Upper lobe of right lung (tissue), 1 donor: ENCODE results near the gene SLC9A5. TPM values are rescaled to one million over a fixed set of nuclear protein-coding genes. Genes with fewer than 3 reads are reported as not detected.

ENCODE experiments used
- ATAC-seq: fragments of 200-7000 bp; cut with Tn5 transposase; one replicate; pipeline ENCODE4 v1.9.1; 2020; ENCODE audit warnings: mild to moderate bottlenecking, moderate library complexity
- DNase-seq: peaks from one replicate; pipeline ENCODE4 v3.0.0-alpha.2; 2020
- H3K27ac ChIP-seq: fragments of 200-600 bp; one replicate; pipeline ENCODE4 v1.8.0; 2022
- H3K27me3 ChIP-seq: fragments of 200-600 bp; one replicate; pipeline ENCODE4 v1.8.0; 2022; ENCODE audit warnings: mild to moderate bottlenecking
- H3K36me3 ChIP-seq: fragments of 200-600 bp; one replicate; pipeline ENCODE4 v1.8.0; 2022
- H3K4me1 ChIP-seq: fragments of 200-600 bp; one replicate; pipeline ENCODE4 v1.8.0; 2022
- H3K4me3 ChIP-seq: fragments of 200-600 bp; one replicate; pipeline ENCODE4 v1.8.0; 2022; ENCODE audit warnings: mild to moderate bottlenecking
- H3K9me3 ChIP-seq: fragments of 200-600 bp; one replicate; pipeline ENCODE4 v1.8.0; 2022
- intact Hi-C: fragments of 100-400 bp; cut with DNase I; formaldehyde crosslinking; loops from one replicate; pipeline ENCODE4 v1.11.0; 2022
- microRNA-seq: library from miRNA; unstranded; fragments of <30 nt; microRNA quantifications from one replicate; pipeline ENCODE4 v1.2.0, GENCODE V29; 2020; ENCODE audit warnings: borderline microRNAs expressed
- total RNA-seq: library from RNA; stranded (reverse); fragmentation: NEBNext Ultra II Directional; extraction: Animal tissue kit (Norgen Biotek cat#: 25700); gene quantifications from one replicate; pipeline ENCODE4 v1.2.1, GENCODE V29; 2021
- TF ChIP-seq, protein P1 (sequence below): fragments of 200-600 bp; IDR thresholded peaks from one replicate; pipeline ENCODE4 v1.8.0; 2022; ENCODE audit warnings: antibody characterized with exemption
- donor health status: DM: no; HTN: yes; CAD: no; lungs with severe emphysema.

Gene SLC9A5
- total RNA-seq, 1 donor from 2014 or later, result 2.4 TPM

GRCh38 chr16:67311607-67312488 is 63.1 kb downstream of the SLC9A5 start:
- no peak overlapping the region for H3K4me3 ChIP-seq
- H3K27me3 ChIP-seq, result no peaks in the 10 kb centered on the region
- H3K36me3 ChIP-seq, result no peaks in the 10 kb centered on the region
- DNase-seq, result no peak
- TF ChIP-seq, protein P1, sequence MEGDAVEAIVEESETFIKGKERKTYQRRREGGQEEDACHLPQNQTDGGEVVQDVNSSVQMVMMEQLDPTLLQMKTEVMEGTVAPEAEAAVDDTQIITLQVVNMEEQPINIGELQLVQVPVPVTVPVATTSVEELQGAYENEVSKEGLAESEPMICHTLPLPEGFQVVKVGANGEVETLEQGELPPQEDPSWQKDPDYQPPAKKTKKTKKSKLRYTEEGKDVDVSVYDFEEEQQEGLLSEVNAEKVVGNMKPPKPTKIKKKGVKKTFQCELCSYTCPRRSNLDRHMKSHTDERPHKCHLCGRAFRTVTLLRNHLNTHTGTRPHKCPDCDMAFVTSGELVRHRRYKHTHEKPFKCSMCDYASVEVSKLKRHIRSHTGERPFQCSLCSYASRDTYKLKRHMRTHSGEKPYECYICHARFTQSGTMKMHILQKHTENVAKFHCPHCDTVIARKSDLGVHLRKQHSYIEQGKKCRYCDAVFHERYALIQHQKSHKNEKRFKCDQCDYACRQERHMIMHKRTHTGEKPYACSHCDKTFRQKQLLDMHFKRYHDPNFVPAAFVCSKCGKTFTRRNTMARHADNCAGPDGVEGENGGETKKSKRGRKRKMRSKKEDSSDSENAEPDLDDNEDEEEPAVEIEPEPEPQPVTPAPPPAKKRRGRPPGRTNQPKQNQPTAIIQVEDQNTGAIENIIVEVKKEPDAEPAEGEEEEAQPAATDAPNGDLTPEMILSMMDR, result no peak
- H3K27ac ChIP-seq, result peak overlapping the region; percentile 26
- peak; percentile 60 for ATAC-seq
- intact Hi-C loops, result no loop called here
- no peaks in the 10 kb centered on the region for H3K9me3 ChIP-seq
- H3K4me1 ChIP-seq, result peaks cover 9% of the 10 kb centered on the region

GRCh38 chr16:67312719-67313118 is 63.9 kb downstream of the SLC9A5 start:
- Histone ChIP-seq H3K27me3 (no peaks in the 10 kb centered on the region), H3K9me3 (no peaks in the 10 kb centered on the region), H3K36me3 (no peaks in the 10 kb centered on the region), H3K4me3 (no peak overlapping the region), H3K27ac (no peak overlapping the region), H3K4me1 (peaks cover 9% of the 10 kb centered on the region)
- intact Hi-C loops, result no loop called here
- no peak for DNase-seq
- TF ChIP-seq, protein P1, result no peak
- ATAC-seq, result no peak

GRCh38 chr16:67317853-67318252 is 69.1 kb downstream of the SLC9A5 start:
- DNase-seq (no peak), ATAC-seq (no peak)
- Histone ChIP-seq H3K4me1 (peaks cover 1% of the 10 kb centered on the region), H3K9me3 (no peaks in the 10 kb centered on the region), H3K27ac (no peak overlapping the region), H3K36me3 (no peaks in the 10 kb centered on the region), H3K4me3 (no peak overlapping the region), H3K27me3 (peaks cover 7% of the 10 kb centered on the region)
- TF ChIP-seq, protein P1, result no peak
- intact Hi-C loops, result no loop called here

Small RNA genes lying within 50 kb of the gene (microRNA-seq; reads per million reads assigned to microRNA genes)
- 71.2 reads per million, percentile 62 among the genes with 10 or more reads in this experiment for gene MIR328

Other genes with a start within 250 kb of the SLC9A5 start
- 63.0 TPM for gene CBFB, start 219.8 kb upstream of the SLC9A5 start, total RNA-seq
- 16.4 TPM for gene PHAF1, start 139.0 kb upstream of the SLC9A5 start, total RNA-seq
- 19.3 TPM for gene B3GNT9, start 98.0 kb upstream of the SLC9A5 start, total RNA-seq
- gene TRADD, start 89.1 kb upstream of the SLC9A5 start, total RNA-seq, result 24.1 TPM
- 34.1 TPM for gene FBXL8, start 89.0 kb upstream of the SLC9A5 start, total RNA-seq
- 87.8 TPM for gene HSF4, start 84.2 kb upstream of the SLC9A5 start, total RNA-seq
- 59.7 TPM for gene NOL3, start 78.4 kb upstream of the SLC9A5 start, total RNA-seq
- 28.4 TPM for gene MATCAP1, start 65.0 kb upstream of the SLC9A5 start, total RNA-seq
- gene EXOC3L1, start 58.8 kb upstream of the SLC9A5 start, total RNA-seq, result 17.1 TPM
- 68.2 TPM for gene E2F4, start 56.8 kb upstream of the SLC9A5 start, total RNA-seq
- 17.5 TPM for gene ELMO3, start 49.8 kb upstream of the SLC9A5 start, total RNA-seq
- 39.3 TPM for gene TMEM208, start 21.8 kb upstream of the SLC9A5 start, total RNA-seq
- 94.9 TPM for gene FHOD1, start 1.5 kb upstream of the SLC9A5 start, total RNA-seq
- gene PLEKHG4, start 30.6 kb downstream of the SLC9A5 start, total RNA-seq, result 16.2 TPM
- gene KCTD19, start 77.8 kb downstream of the SLC9A5 start, total RNA-seq, result 1.4 TPM
- 27.4 TPM for gene LRRC36, start 77.8 kb downstream of the SLC9A5 start, total RNA-seq
- gene TPPP3, start 144.5 kb downstream of the SLC9A5 start, total RNA-seq, result 29.7 TPM
- 11.1 TPM for gene ZDHHC1, start 167.5 kb downstream of the SLC9A5 start, total RNA-seq
- gene HSD11B2, start 182.1 kb downstream of the SLC9A5 start, total RNA-seq, result 2.2 TPM
- gene ATP6V0D1, start 232.2 kb downstream of the SLC9A5 start, total RNA-seq, result 143 TPM
- gene AGRP, start 234.6 kb downstream of the SLC9A5 start, total RNA-seq, result 4.9 TPM